GM23338 (cell line): ENCODE measurements around the gene CYP21A2. TPM values are rescaled to one million over a fixed set of nuclear protein-coding genes. Genes with fewer than 3 reads are reported as not detected.
"Not testable (repeated sequence)": the region's sequence is repeated elsewhere in the genome, so short reads cannot be mapped to it uniquely, and the experiment has no call there.

Experiments used
- ATAC-seq: fragments of 200-7000 bp; cut with Tn5 transposase; 3 replicates; pipeline ENCODE4 v1.9.1; 2020
- DNase-seq: peaks from one replicate; pipeline ENCODE4 v3.0.0-alpha.2; 2015; ENCODE audit warnings: low spot score
- H2AFZ ChIP-seq: fragments of 200-600 bp; sonication (generic); 2 replicates; pipeline ENCODE4 v1.8.0; 2016; ENCODE audit warnings: antibody characterized with exemption, mild to moderate bottlenecking, moderate library complexity
- H3F3A ChIP-seq: fragments of 200-600 bp; sonication (generic); replicated peaks from 2 replicates; pipeline ENCODE4 v1.8.0; 2017; ENCODE audit warnings: antibody characterized with exemption, mixed run types, low read depth
- H3K27ac ChIP-seq: fragments of 200-600 bp; sonication (generic); 2 replicates; pipeline ENCODE4 v1.6.1; 2016; ENCODE audit warnings: low read depth
- H3K27me3 ChIP-seq: fragments of 200-600 bp; sonication (generic); 2 replicates; pipeline ENCODE4 v1.8.0; 2016; ENCODE audit warnings: mild to moderate bottlenecking, mixed run types, moderate library complexity; ENCODE audit not compliant: insufficient read depth
- H3K36me3 ChIP-seq: fragments of 200-600 bp; sonication (generic); 2 replicates; pipeline ENCODE4 v1.8.0; 2016; ENCODE audit warnings: mild to moderate bottlenecking; ENCODE audit not compliant: insufficient read depth
- H3K4me1 ChIP-seq: fragments of 200-600 bp; sonication (generic); 2 replicates; pipeline ENCODE4 v1.8.0; 2016; ENCODE audit warnings: mild to moderate bottlenecking, moderate library complexity; ENCODE audit not compliant: insufficient read depth
- H3K4me2 ChIP-seq: fragments of 200-600 bp; sonication (generic); 2 replicates; pipeline ENCODE4 v1.7.1; 2017; ENCODE audit warnings: mixed run types
- H3K4me3 ChIP-seq: fragments of 200-600 bp; sonication (generic); 2 replicates; pipeline ENCODE4 v1.6.1; 2016; ENCODE audit warnings: mixed run types
- H3K79me2 ChIP-seq: fragments of 200-600 bp; sonication (generic); replicated peaks from 2 replicates; pipeline ENCODE4 v1.8.0; 2017; ENCODE audit warnings: mild to moderate bottlenecking; ENCODE audit not compliant: insufficient read depth
- H3K9me2 ChIP-seq: fragments of 200-600 bp; sonication (generic); 2 replicates; pipeline ENCODE4 v1.8.0; 2017; ENCODE audit not compliant: insufficient read depth
- H4K20me1 ChIP-seq: fragments of 200-600 bp; sonication (generic); replicated peaks from 2 replicates; pipeline ENCODE4 v1.8.0; 2017; ENCODE audit warnings: mild to moderate bottlenecking; ENCODE audit not compliant: insufficient read depth
- H3K27ac Mint-ChIP-seq: 2 replicates; pipeline ENCODE4 v1.8.0; 2020; ENCODE audit warnings: inconsistent platforms, mild to moderate bottlenecking, moderate library complexity, mixed read lengths
- H3K27me3 Mint-ChIP-seq: 3 replicates; pipeline ENCODE4 v1.8.0; 2022; ENCODE audit warnings: low read depth, mild to moderate bottlenecking, moderate library complexity, mixed read lengths, inconsistent platforms; ENCODE audit not compliant: insufficient read depth, poor library complexity
- H3K36me3 Mint-ChIP-seq: 3 replicates; pipeline ENCODE4 v1.8.0; 2021; ENCODE audit warnings: low read depth, mild to moderate bottlenecking, inconsistent platforms, moderate library complexity, mixed read lengths
- H3K4me1 Mint-ChIP-seq: 3 replicates; pipeline ENCODE4 v1.8.0; 2020; ENCODE audit warnings: mild to moderate bottlenecking, inconsistent platforms, mixed read lengths
- H3K4me3 Mint-ChIP-seq: 3 replicates; pipeline ENCODE4 v1.8.0; 2021; ENCODE audit warnings: moderate library complexity, mild to moderate bottlenecking, inconsistent platforms, mixed read lengths
- H3K9me3 Mint-ChIP-seq: 3 replicates; pipeline ENCODE4 v1.8.0; 2020; ENCODE audit warnings: moderate library complexity, mild to moderate bottlenecking, inconsistent platforms, mixed read lengths
- CREB1 ChIP-seq: fragments of 250-450 bp; sonication (Bioruptor Pico); IDR thresholded peaks from 2 replicates; pipeline ENCODE4 v1.5.0; 2020; ENCODE audit warnings: low read depth, mild to moderate bottlenecking, moderate library complexity
- EZH2phosphoT487 ChIP-seq: fragments of 200-600 bp; sonication (generic); IDR thresholded peaks from one replicate; pipeline ENCODE4 v1.8.1; 2018; ENCODE audit warnings: antibody characterized with exemption; ENCODE audit not compliant: unreplicated experiment
- polyA plus RNA-seq: library from polyadenylated mRNA; unstranded; fragments of >200 nt; fragmentation: Nextera tagmentation; extraction: Ambion mirVana; gene quantifications from 2 replicates; pipeline ENCODE4 v1.2.1, GENCODE V29; 2016
- total RNA-seq: library from RNA; depleted of rRNA; stranded (reverse); fragments of >200 nt; shearing (Covaris generic); gene quantifications from 2 replicates; pipeline ENCODE4 v1.2.3, GENCODE V29; 2014
- TF ChIP-seq, protein P1 (sequence below), 2 experiments: fragments of 200-600 bp in 1 of 2; sonication (generic) in 1 of 2; conservative IDR thresholded peaks; 2 replicates each; pipeline versions ENCODE4 v1.5.1 to v1.6.1; 2016 to 2017; ENCODE audit warnings: antibody characterized with exemption in 2 of 2, low read depth in 2 of 2, mild to moderate bottlenecking in 2 of 2, moderate library complexity in 1 of 2

The CYP21A2 gene
- total and polyA plus RNA-seq, 2 experiments from 2014 or later: 0.10 TPM; not detected in 1

DNA sequence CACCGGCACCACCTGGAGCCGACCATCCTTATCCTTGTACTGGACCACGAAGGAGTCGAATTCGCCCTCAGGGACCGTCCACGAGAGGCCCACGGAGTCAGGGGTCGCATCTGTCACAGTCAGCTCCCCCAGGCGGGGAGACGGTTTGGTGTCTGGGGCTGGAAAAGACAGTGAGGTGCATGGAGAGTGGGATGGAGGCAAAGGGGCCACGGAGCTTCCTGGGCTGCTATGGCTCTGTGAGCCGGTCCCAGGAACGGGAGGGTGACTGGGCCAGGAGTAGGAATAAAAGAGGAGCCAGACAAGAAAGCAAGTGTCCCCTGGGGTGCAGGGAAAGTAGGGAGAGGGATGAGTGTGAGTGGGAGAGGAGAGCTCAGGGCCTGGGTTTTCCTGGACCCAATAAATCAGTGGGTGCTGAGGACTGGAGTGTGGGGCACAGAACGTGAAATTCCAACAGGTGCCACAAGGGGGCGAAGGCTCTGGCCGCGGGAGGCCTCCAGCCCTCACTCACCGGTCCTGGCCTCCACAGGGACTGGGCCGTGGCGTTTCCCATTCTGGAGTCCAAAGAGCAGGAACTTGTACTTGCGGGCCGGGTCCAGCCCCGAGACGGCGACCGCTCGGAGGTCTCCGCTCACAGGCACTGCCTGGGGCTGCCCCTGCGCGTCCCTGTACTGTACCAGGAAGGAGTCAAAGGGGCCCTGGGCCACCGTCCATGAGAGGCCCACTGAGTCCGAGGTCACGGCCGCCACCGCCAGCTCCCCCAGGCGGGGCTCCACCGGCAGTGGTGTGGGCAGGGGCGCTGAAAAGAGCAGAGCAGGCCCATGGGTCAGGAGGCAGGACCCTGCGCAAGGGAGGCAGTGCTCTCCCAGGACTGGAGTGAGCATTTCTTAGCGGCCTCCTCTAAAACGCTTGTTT, 9.9 kb downstream of the CYP21A2 start:
- DNase-seq: peak; percentile 92
- Mint-ChIP-seq H3K4me1 (peaks cover 3% of the 10 kb centered on the region; the same call in 2 of the 3 replicates), H3K9me3 (no peaks in the 10 kb centered on the region; the same call in 2 of the 3 replicates), H3K36me3 (no peaks in the 10 kb centered on the region), H3K4me3 (no peak overlapping the region), H3K27ac (no peak overlapping the region; the same call in 1 of the 2 replicates), H3K27me3 (peaks cover 11% of the 10 kb centered on the region)
- Histone ChIP-seq H3F3A (0 out of 2 replicates have a peak, but pooled peaks cover 3% of the 10 kb centered on the region), H3K79me2 (no peaks in the 10 kb centered on the region), H3K9me2 (no peaks in the 10 kb centered on the region), H3K4me3 (no peak overlapping the region), H3K4me2 (no peak overlapping the region), H2AFZ (peak overlapping the region; percentile 95), H3K27ac (no peak overlapping the region), H3K36me3 (no peaks in the 10 kb centered on the region), H4K20me1 (no peaks in the 10 kb centered on the region), H3K27me3 (no peaks in the 10 kb centered on the region), H3K4me1 (no peaks in the 10 kb centered on the region; the same call in 1 of the 2 replicates)
- TF ChIP-seq EZH2phosphoT487 (no peak), CREB1 (CRISPR knock-in tag) (no peak)
- TF ChIP-seq, protein P1, sequence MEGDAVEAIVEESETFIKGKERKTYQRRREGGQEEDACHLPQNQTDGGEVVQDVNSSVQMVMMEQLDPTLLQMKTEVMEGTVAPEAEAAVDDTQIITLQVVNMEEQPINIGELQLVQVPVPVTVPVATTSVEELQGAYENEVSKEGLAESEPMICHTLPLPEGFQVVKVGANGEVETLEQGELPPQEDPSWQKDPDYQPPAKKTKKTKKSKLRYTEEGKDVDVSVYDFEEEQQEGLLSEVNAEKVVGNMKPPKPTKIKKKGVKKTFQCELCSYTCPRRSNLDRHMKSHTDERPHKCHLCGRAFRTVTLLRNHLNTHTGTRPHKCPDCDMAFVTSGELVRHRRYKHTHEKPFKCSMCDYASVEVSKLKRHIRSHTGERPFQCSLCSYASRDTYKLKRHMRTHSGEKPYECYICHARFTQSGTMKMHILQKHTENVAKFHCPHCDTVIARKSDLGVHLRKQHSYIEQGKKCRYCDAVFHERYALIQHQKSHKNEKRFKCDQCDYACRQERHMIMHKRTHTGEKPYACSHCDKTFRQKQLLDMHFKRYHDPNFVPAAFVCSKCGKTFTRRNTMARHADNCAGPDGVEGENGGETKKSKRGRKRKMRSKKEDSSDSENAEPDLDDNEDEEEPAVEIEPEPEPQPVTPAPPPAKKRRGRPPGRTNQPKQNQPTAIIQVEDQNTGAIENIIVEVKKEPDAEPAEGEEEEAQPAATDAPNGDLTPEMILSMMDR (conservative IDR thresholded peaks at IDR 0.05; ENCODE audit: low read depth in 2 of 2): peak; percentile 64 to 79
- peak; percentile 86 for ATAC-seq

DNA sequence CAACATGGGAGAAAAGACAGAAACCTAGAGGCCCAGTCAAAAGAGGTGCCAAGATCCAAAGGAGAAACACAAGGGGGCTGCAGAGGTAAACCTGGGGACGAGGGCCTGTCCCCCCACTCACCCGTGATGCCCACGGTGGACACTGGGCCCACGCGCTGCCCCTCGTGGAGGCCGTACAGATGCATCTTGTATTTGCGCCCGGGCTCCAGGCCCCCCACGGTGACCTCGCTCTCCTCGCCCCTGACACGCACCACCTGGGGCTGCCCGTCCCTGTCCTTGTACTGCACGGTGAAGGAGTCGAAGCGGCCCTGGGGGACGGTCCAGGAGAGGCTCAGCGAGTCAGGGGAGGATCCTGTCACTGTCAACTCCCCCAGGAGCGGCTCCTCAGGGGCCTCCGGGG, 10.9 kb downstream of the CYP21A2 start:
- H3K9me3 Mint-ChIP-seq, H3K4me1 ChIP-seq, DNase-seq, H3K36me3 Mint-ChIP-seq, H3K27ac Mint-ChIP-seq, H3K4me3 ChIP-seq, H3K79me2 ChIP-seq, H3K9me2 ChIP-seq, H3K36me3 ChIP-seq, ATAC-seq, H3K4me3 Mint-ChIP-seq, H3K27ac ChIP-seq, H4K20me1 ChIP-seq, H3K4me2 ChIP-seq, H3F3A ChIP-seq, H3K4me1 Mint-ChIP-seq, H3K27me3 ChIP-seq: not testable (repeated sequence)
- peak overlapping the region; percentile 95 for H2AFZ ChIP-seq
- peaks cover 12% of the 10 kb centered on the region for H3K27me3 Mint-ChIP-seq

DNA sequence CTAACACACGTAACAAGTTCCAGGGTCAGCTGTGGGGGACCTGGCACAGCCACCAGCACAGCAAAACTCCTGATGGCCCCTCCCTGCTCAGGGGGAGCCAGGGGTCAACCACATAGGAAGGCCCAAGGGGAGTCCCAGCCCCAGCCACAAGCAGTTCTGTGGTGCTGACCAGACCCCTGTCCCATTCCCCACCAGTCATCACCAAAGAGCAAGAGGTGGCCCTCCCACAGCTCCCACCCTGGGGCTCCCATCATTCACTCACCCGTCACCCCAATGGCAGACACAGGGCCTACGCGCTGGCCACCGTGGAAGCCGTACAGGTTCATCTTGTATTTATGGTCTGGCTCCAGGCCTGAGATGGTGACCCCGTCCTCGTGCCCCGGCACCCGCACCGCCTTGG, 11.5 kb downstream of the CYP21A2 start:
- not testable (repeated sequence) for H3K4me3 Mint-ChIP-seq, H3K79me2 ChIP-seq

More for the DNA sequence above, 11.5 kb downstream of the CYP21A2 start:
- not testable (repeated sequence) for H3K36me3 Mint-ChIP-seq, H3K27me3 ChIP-seq, H4K20me1 ChIP-seq, H2AFZ ChIP-seq, H3K27ac Mint-ChIP-seq, H3K4me2 ChIP-seq, H3K4me3 ChIP-seq, H3K36me3 ChIP-seq, H3F3A ChIP-seq, H3K4me1 ChIP-seq, H3K9me3 Mint-ChIP-seq, ATAC-seq, H3K27ac ChIP-seq, DNase-seq, H3K9me2 ChIP-seq, H3K4me1 Mint-ChIP-seq
- H3K27me3 Mint-ChIP-seq: peaks cover 12% of the 10 kb centered on the region
